Liver (tissue), 9 donors: Measurements from ENCODE around the gene IFITM10. TPM values are rescaled to one million over a fixed set of nuclear protein-coding genes. Genes with fewer than 3 reads are reported as not detected.

Experiments
- DNase-seq: peaks from one replicate; pipeline ENCODE4 v3.0.0-alpha.2; 2017; ENCODE audit warnings: low spot score
- H3K27ac ChIP-seq, 2 donors: one replicate each; pipeline ENCODE4 v1.7.0; 2013; ENCODE audit warnings: inconsistent platforms in 2 of 2, low read length in 2 of 2, control low read depth in 1 of 2, low read depth in 1 of 2, mild to moderate bottlenecking in 1 of 2
- H3K27me3 ChIP-seq, 4 donors: one replicate each; pipeline versions ENCODE4 v1.6.1 to v1.7.0; 2013; ENCODE audit warnings: low read length in 3 of 4, inconsistent platforms in 1 of 4, mild to moderate bottlenecking in 1 of 4, moderate library complexity in 1 of 4; ENCODE audit not compliant: control insufficient read depth in 4 of 4, insufficient read depth in 4 of 4
- H3K36me3 ChIP-seq, 4 donors: one replicate each; pipeline versions ENCODE4 v1.6.1 to v1.7.0; 2013; ENCODE audit warnings: low read length in 3 of 4, mild to moderate bottlenecking in 3 of 4, low read depth in 1 of 4, moderate library complexity in 1 of 4; ENCODE audit not compliant: control insufficient read depth in 4 of 4, insufficient read depth in 3 of 4
- H3K4me1 ChIP-seq, 4 donors: one replicate each; pipeline versions ENCODE4 v1.6.1 to v1.7.0; 2013; ENCODE audit warnings: low read length in 3 of 4, mild to moderate bottlenecking in 3 of 4, moderate library complexity in 1 of 4; ENCODE audit not compliant: control insufficient read depth in 4 of 4, insufficient read depth in 4 of 4
- H3K4me3 ChIP-seq, 3 donors: one replicate each; pipeline versions ENCODE4 v1.6.1 to v1.7.0; 2013; ENCODE audit warnings: low read length in 3 of 3, control low read depth in 1 of 3, low read depth in 1 of 3, mild to moderate bottlenecking in 1 of 3
- H3K9ac ChIP-seq, 2 donors: one replicate each; pipeline ENCODE4 v1.7.0; 2013; ENCODE audit warnings: low read length in 2 of 2, mild to moderate bottlenecking in 2 of 2, moderate library complexity in 2 of 2, control low read depth in 1 of 2, low read depth in 1 of 2
- H3K9me3 ChIP-seq, 4 donors: one replicate each; pipeline versions ENCODE4 v1.6.1 to v1.7.0; 2013; ENCODE audit warnings: low read length in 3 of 4; ENCODE audit not compliant: control insufficient read depth in 4 of 4
- CTCF ChIP-seq: fragments of 150-350 bp; IDR thresholded peaks from 2 replicates; pipeline ENCODE4 v1.5.1; 2017; ENCODE audit warnings: improper control_type of control experiment, low read depth, low read length; ENCODE audit not compliant: missing input control
- EGR1 ChIP-seq, 2 donors: IDR thresholded peaks; 2 replicates each; pipeline ENCODE4 v1.6.1; 2016 to 2018; ENCODE audit warnings: antibody characterized with exemption in 2 of 2, low read depth in 2 of 2
- FOXA1 ChIP-seq: IDR thresholded peaks from 2 replicates; pipeline ENCODE4 v1.6.1; 2016; ENCODE audit warnings: antibody characterized with exemption
- FOXA2 ChIP-seq: IDR thresholded peaks from 2 replicates; pipeline ENCODE4 v1.6.1; 2016; ENCODE audit warnings: antibody characterized with exemption
- GABPA ChIP-seq, 2 donors: IDR thresholded peaks in 1 of 2; conservative IDR thresholded peaks in 1 of 2; 2 replicates each; pipeline ENCODE4 v1.6.1; 2016; ENCODE audit warnings: antibody characterized with exemption in 2 of 2, mild to moderate bottlenecking in 1 of 2, moderate library complexity in 1 of 2
- HNF4A ChIP-seq, 2 donors: conservative IDR thresholded peaks; 2 replicates each; pipeline ENCODE4 v1.6.1; 2016; ENCODE audit warnings: antibody characterized with exemption in 2 of 2, mild to moderate bottlenecking in 2 of 2
- HNF4G ChIP-seq: IDR thresholded peaks from 2 replicates; pipeline ENCODE4 v1.6.1; 2016; ENCODE audit warnings: antibody characterized with exemption
- JUND ChIP-seq, 2 donors: IDR thresholded peaks; 2 replicates each; pipeline ENCODE4 v1.6.1; 2016; ENCODE audit warnings: antibody characterized with exemption in 2 of 2
- NR2F2 ChIP-seq: IDR thresholded peaks from 2 replicates; pipeline ENCODE4 v1.6.1; 2016; ENCODE audit warnings: antibody characterized with exemption
- RAD21 ChIP-seq, 2 donors: IDR thresholded peaks; 2 replicates each; pipeline ENCODE4 v1.6.1; 2016; ENCODE audit warnings: antibody characterized with exemption in 2 of 2, mild to moderate bottlenecking in 2 of 2
- REST ChIP-seq: IDR thresholded peaks from 2 replicates; pipeline ENCODE4 v1.6.1; 2016; ENCODE audit warnings: antibody characterized with exemption, mild to moderate bottlenecking
- RXRA ChIP-seq, 2 donors: IDR thresholded peaks; 2 replicates each; pipeline ENCODE4 v1.6.1; 2017 to 2018; ENCODE audit warnings: antibody characterized with exemption in 2 of 2, mild to moderate bottlenecking in 1 of 2
- SP1 ChIP-seq: IDR thresholded peaks from 2 replicates; pipeline ENCODE4 v1.6.1; 2018; ENCODE audit warnings: antibody characterized with exemption, mild to moderate bottlenecking
- TAF1 ChIP-seq: conservative IDR thresholded peaks from 2 replicates; pipeline ENCODE4 v1.6.1; 2016; ENCODE audit warnings: antibody characterized with exemption, mild to moderate bottlenecking
- YY1 ChIP-seq: IDR thresholded peaks from 2 replicates; pipeline ENCODE4 v1.6.1; 2016; ENCODE audit warnings: antibody characterized with exemption, mild to moderate bottlenecking
- WGBS: extraction: QIAGEN DNeasy Blood & Tissue Kit; methylation state at CpG from one replicate; pipeline ENCODE4 v1.1.7; 2013; 5-methylcytosine and 5-hydroxymethylcytosine counted together
- polyA plus RNA-seq, 2 donors: library from polyadenylated mRNA; stranded (reverse) in 1 of 2; unstranded in 1 of 2; fragments of 200-250 nt in 1 of 2; fragments of >200 nt in 1 of 2; fragmentation: Nextera tagmentation in 1 of 2; extraction: Ambion mirVana in 1 of 2; gene quantifications; one replicate each; pipeline versions ENCODE4 v1.2.1 to v1.2.3, GENCODE V29; 2013 to 2015
- total RNA-seq, 2 donors: library from RNA; depleted of rRNA; stranded (reverse); fragments of >200 nt; gene quantifications; one replicate each; pipeline ENCODE4 v1.2.3, GENCODE V29; 2014
- TF ChIP-seq, protein P1 (sequence below): IDR thresholded peaks from 2 replicates; pipeline ENCODE4 v1.6.1; 2016; ENCODE audit warnings: antibody characterized with exemption
- TF ChIP-seq, protein P2 (sequence below): IDR thresholded peaks from 2 replicates; pipeline ENCODE4 v1.6.1; 2016; ENCODE audit warnings: antibody characterized with exemption
- TF ChIP-seq, protein P3 (sequence below): IDR thresholded peaks from 2 replicates; pipeline ENCODE4 v1.6.1; 2016; ENCODE audit warnings: antibody characterized with exemption
- donor health status: healthy.
- donor health status: healthy.
- donor health status: healthy.
- donor health status: healthy.
- donor health status: healthy.

Gene IFITM10
- total and polyA plus RNA-seq, 4 donors, result 0.14 to 8.5 (median 1.8) TPM

- no peaks in the 10 kb centered on the region for H3K36me3 ChIP-seq
- 83% methylated on average over 34 of the region's 34 CpGs for WGBS
- H3K9me3 ChIP-seq, result no peaks in the 10 kb centered on the region
- no peak for DNase-seq
- TF ChIP-seq FOXA1 (no peak), HNF4A (conservative IDR thresholded peaks at IDR 0.05) (no peak), TAF1 (no peak), RAD21 (IDR thresholded peaks at IDR 0.05) (no peak), CTCF (no peak), NR2F2 (no peak), HNF4G (no peak), GABPA (IDR thresholded peaks at IDR 0.05 in 1 of 2, conservative IDR thresholded peaks at IDR 0.05 in 1 of 2) (no peak), REST (no peak), JUND (IDR thresholded peaks at IDR 0.05) (no peak), SP1 (no peak), RXRA (IDR thresholded peaks at IDR 0.05) (no peak), YY1 (no peak), EGR1 (IDR thresholded peaks at IDR 0.05; ENCODE audit: low read depth in 2 of 2) (no peak), FOXA2 (no peak)
- TF ChIP-seq, protein P1, sequence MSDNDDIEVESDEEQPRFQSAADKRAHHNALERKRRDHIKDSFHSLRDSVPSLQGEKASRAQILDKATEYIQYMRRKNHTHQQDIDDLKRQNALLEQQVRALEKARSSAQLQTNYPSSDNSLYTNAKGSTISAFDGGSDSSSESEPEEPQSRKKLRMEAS, result no peak
- TF ChIP-seq, protein P2, sequence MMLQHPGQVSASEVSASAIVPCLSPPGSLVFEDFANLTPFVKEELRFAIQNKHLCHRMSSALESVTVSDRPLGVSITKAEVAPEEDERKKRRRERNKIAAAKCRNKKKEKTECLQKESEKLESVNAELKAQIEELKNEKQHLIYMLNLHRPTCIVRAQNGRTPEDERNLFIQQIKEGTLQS, result no peak
- TF ChIP-seq, protein P3, sequence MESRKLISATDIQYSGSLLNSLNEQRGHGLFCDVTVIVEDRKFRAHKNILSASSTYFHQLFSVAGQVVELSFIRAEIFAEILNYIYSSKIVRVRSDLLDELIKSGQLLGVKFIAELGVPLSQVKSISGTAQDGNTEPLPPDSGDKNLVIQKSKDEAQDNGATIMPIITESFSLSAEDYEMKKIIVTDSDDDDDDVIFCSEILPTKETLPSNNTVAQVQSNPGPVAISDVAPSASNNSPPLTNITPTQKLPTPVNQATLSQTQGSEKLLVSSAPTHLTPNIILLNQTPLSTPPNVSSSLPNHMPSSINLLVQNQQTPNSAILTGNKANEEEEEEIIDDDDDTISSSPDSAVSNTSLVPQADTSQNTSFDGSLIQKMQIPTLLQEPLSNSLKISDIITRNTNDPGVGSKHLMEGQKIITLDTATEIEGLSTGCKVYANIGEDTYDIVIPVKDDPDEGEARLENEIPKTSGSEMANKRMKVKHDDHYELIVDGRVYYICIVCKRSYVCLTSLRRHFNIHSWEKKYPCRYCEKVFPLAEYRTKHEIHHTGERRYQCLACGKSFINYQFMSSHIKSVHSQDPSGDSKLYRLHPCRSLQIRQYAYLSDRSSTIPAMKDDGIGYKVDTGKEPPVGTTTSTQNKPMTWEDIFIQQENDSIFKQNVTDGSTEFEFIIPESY, result no peak
- H3K27ac ChIP-seq, result no peak overlapping the region
- H3K27me3 ChIP-seq, result no peaks in the 10 kb centered on the region
- H3K4me1 ChIP-seq, result peaks cover 0 to 4% (median 0%) of the 10 kb centered on the region in 4 donors
- H3K9ac ChIP-seq, result no peak overlapping the region
- H3K4me3 ChIP-seq, result no peak overlapping the region
Observed at GRCh38 chr11:1779806-1780699, 29.7 kb upstream of the IFITM10 start.
